H54 (cell line): ENCODE measurements around the gene HAGH.

Experiments
- DNase-seq: peaks from one replicate; pipeline ENCODE4 v3.0.0; 2011; ENCODE audit warnings: low spot score, mixed read lengths; ENCODE audit not compliant: insufficient read length
- FAIRE-seq: peaks from 3 replicates; lab custom pipeline; 2011; peaks lifted over from hg19 to GRCh38; lab: Jason Lieb, UNC
- POLR2A ChIP-seq: IDR thresholded peaks from 2 replicates; pipeline ENCODE4 v1.6.1; 2011; ENCODE audit warnings: low read depth, mild to moderate bottlenecking, low read length

Gene HAGH

DNA sequence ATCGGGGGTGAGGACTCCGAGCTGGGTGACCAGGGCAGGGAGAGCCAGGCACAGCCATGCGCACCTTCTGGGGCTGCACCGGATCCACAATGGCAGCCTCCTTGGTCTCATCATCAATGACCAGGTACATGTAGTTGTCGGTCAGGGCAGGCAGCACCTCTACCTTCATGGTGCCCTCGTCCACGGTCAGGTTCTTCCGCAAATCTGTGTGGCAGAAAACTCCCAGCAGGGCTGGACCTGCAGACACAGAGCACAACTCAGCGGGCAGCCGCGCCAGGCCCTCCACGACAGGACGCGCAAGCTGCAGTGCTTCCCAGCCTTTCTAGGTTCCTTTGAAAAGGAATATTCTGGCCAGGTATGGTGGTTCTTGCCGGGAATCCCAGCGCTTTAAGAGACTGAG is 3.8 kb downstream of the HAGH start:
- FAIRE-seq (no peak), DNase-seq (no peak)
- no peak for TF ChIP-seq POLR2A

DNA sequence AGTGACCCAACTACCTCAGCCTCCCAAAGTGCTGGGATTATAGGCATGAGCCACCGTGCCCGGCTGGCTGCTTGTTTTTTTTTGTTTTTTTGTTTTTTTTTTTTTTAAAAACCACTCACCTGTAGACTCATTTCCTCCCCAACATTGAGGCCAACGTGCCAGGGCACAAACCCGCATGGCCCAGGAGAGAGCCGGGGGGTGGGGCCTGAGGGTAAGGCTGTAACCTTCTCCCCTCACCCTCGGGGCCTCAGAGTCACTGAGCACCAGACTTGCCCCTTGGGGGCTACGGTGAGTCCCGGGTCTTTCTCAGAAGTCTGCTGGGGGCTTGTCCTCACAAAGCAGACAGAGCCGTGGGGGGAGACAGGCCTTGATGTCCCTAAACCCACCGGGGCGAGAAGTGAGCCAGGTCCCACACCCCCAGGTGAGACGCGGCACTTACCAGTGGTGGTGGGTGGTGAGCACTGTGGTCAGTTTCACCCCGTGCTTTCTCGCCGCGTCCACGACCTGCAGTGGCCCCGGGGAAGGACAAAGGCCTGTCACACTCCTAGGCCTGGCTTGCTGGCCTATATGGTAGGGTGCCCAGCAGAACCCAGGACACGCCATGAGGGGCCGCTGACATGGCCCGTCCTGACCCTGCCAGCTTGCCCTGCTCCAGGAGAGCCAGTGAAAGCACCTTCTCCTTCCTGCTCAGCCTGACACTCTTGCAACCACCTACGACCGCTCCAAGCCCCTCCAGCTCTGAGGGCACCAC is 4.6 kb downstream of the HAGH start:
- FAIRE-seq (no peak), DNase-seq (no peak)
- no peak for TF ChIP-seq POLR2A

DNA sequence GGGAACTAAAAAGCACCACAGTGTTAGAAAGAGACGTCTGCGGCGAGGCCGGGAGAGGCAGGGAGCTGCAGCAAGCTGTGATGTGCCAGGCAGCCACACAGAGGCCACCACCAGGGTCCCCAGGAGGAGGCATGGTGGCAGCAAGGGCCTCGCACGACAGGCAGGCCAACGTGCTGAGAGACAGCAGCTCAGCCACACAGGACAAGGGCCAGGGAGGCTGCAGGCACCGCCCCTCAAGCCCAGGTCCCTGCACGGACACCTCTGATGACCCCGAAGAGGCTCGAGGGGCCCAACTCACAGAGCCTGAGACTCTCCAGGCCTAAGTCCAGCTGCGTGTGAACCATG is 5.7 kb downstream of the HAGH start:
- no peak for DNase-seq
- no peak for FAIRE-seq
- no peak for TF ChIP-seq POLR2A

DNA sequence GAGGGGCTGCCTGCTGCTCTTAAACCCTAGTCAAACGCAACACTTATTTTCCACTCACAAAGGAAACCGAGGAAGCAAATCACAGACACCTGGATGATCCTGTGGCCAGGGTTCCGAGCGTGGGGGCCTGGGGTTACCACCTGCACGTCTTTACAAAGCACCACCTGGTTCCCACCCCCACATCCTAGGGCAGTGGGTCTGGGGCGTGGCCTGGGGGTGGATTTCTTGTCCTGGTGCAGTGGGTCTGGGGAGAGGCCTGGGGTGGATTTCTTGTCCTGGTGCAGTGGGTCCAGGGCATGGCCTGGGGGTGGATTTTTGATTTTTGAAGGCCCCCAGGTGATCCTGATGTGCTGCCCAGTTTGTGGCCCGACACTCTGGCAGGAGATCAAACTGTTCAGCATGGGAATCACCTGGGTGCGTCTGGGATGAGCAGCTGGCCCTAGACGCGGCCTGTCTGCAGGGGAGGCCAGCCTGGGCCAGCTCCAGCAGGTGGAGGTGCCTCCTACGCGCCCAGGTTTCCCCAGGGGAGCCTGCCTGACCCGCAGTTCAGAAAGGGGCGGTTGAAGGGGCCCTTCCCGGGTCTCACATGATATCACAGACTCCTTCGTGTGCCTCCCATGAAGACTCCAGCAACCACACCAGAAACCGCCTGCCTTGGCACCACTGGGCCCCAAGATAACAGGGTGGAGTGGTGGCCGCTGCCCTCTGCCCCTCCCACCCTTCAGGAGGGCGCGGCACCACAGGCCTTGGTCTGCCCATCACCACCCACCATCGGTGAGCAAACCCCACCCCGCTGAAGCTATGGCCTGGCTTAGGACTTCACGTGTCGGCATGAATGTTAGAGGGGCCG is 6.3 kb downstream of the HAGH start:
- FAIRE-seq, result no peak
- DNase-seq, result no peak
- TF ChIP-seq POLR2A, result no peak

DNA sequence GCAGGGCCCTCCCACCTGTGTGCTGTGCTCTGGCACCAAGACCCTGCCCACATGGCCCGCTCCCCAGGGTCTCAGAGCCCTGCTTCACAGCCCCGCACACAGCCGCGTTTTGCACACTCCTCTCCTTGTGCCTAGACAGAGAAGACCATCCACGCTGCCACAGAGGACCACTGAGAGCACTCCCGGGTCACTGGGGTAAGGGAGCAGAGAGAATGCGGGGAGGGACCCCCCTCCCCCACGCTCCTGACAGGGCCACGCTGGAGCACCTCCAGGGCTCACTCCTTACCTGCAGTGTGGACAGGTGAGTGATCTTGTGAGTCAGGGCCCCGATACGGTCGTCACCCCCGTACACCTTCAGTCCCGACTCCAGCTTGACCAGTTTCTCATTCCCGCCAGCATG is 7.0 kb downstream of the HAGH start:
- FAIRE-seq (no peak), DNase-seq (no peak)
- no peak for TF ChIP-seq POLR2A

DNA sequence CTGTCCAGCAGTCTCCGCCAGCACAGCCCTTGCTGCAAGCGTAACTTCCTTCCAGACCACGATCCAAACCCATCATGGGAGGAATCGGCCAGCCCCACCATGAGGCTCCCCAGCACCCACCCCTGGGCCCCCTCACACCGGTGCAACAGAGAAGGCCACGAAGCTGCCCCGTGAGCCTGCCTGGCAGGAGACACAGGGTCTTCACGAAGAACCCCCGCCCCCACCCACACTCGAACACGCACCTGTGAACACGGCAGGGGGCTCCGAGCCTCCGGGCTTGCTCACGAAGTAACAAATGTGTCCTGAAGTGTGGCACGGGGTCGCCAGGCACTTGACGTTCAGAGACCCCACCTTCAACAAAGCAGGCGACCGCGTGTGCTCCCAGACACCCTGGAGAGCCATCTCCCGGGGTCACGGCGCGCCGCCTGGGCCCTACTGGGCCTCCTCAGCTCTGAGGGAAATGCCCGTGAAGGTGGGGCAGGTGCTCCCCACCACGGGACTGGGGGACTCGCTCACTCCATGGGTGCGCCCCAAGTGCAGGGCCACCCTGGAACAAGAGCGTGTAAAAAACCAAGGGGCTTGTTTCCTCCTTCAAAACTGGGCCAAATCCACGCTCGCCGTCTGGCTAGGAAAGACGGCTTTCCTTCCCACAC is 7.6 kb downstream of the HAGH start:
- DNase-seq, result no peak
- no peak for FAIRE-seq
- no peak for TF ChIP-seq POLR2A

DNA sequence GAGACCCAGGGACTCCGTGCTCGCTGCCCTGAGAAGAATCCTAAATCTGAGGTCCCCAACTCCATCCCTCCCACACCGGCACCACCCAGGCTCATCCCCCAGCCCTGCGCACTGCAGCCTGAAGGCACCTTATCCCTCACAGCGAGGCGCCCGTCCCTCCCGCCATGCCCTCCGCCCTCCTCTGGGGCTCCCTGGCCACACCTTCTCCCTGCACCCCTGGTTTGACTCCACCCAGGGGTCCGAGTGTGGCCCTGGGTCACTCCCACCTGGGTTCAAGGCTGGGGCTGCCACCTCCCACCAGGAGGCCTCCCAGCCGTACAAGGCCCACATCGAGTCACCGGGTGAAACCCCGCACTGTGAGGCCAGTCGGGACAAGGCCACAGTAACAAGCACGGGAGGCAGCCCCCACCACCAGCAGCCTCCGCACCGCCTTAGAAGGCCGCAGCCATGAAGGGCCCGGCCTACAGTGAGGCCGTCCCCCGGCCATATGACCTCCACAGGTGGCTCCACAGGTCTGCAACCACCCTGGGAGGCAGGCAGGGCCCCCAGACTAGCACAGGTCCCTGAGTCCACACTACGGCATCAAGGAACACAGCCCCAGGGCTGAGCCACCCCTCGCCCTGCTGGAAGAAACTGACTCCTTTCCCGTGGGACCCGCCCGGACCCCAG is 8.3 kb downstream of the HAGH start:
- DNase-seq, result no peak
- FAIRE-seq, result no peak
- no peak for TF ChIP-seq POLR2A

DNA sequence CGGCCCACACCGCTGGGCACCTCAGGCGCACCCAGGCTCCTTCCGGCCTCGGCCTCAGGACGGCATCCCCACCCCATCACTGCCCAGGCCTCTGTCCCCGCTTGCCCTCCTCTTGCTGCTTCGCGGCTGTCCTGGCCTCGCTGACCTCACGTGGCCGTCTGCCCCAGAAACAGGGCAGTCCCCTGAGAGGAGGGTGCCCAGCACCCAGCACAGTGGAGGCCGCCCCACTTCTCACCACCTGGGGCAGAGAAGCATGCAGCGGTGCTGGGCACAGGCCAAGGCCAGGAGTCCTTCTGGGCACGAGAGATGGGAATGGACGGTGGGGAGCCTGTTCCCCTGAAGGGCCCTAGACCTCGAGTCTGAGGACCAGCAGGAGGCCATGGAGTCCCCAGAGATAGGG is 8.9 kb downstream of the HAGH start:
- no peak for DNase-seq
- TF ChIP-seq POLR2A, result no peak

DNA sequence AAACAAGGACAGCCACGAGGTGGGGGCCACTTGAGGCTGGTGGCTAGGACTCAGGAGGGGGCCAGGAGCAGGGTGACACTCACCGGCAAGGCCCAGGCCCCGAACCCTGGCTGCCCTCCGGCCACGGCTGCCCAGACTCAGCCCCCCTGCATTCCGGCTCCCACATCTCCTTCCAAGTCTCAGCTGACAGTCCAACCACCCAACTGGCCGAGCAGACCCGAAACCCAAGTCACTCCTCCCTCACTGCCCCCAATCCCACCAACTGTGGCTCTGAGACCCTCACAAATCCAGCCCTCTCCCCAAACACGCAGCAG is 9.4 kb downstream of the HAGH start:
- DNase-seq (no peak), FAIRE-seq (no peak)
- TF ChIP-seq POLR2A, result no peak

More for the DNA sequence above, 8.9 kb downstream of the HAGH start:
- no peak for FAIRE-seq

DNA sequence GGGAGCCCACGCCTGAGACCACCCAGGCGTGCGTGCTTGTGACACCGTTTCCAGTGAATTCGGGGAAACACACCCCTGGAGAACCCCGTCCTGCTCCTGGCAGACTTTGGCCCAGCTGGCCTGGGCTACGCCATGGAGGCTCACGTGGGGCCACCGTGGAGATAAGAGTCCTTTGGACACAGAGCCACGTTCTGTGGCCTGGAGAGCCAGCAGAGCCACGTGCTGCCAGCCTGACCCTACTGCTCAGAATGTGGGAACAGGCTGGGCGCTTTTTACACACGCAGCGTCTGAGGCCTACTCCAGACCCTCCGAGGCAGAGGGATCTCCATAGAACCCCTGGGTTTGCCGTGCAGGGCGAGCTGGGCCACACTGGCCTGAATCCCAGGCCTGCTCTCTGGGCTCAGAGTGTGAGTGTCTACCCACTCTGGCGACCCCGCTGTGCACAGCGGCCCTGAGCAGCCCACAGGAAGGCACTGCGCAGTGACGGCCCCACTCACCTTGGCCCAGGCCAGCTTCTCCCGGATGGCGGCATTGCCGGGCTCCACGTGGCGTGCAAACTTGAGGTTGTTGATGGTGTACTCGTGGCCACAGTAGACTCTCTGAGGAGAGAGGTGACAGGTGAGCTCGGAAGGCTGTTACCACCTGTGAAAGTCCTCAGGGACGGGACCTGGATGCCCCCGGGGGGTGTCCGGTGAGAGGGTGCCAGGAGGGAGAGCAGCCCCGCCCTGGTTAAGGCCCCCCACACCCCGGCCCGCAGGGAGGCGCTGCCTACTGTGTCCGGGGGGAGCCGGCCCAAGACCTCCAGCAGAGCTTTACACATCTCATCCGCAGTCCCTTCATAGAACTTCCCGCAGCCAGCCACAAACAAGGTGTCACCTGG is 10.0 kb downstream of the HAGH start:
- no peak for DNase-seq
- FAIRE-seq, result no peak
- no peak for TF ChIP-seq POLR2A

DNA sequence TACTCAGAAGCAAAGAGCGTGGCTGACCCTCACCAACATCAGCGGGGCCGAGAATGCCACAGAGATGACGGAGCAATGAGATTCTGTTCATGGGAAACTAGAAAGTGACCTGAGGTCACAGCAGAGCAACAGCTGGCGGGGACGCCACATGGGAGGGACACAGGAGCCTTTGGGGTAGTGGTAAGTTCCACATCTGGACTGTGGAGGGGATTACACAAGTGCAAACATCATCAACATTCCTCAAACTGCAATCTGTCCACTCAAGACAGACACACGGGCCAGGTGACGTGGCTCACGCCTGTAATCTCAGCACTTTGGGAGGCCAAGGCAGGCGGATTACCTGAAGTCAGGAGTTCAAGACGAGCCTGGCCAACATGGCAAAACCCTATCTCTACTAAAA is 11.2 kb downstream of the HAGH start:
- FAIRE-seq (no peak), DNase-seq (no peak)
- no peak for TF ChIP-seq POLR2A

DNA sequence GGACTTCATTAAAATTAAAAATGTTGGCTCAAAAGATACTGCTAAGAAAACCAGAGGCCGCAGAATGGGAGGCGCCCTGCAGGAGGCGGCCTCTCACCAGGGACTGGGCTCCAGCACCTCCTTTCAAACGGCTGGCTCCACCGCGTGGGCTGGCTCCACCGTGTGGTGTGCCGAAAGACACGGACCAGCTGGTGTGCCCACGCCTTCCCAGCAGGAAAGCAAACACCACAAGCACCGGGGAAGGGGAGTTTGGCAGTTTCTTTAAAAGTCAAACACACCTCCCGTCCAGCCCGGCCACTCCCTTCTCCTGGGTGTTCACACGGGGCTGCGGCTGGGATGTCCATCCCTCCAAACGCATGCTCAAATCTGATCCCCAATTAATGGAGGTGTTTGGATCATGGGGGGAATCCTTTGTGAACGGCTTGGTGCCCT is 13.9 kb downstream of the HAGH start:
- DNase-seq (no peak), FAIRE-seq (no peak)
- no peak for TF ChIP-seq POLR2A

DNA sequence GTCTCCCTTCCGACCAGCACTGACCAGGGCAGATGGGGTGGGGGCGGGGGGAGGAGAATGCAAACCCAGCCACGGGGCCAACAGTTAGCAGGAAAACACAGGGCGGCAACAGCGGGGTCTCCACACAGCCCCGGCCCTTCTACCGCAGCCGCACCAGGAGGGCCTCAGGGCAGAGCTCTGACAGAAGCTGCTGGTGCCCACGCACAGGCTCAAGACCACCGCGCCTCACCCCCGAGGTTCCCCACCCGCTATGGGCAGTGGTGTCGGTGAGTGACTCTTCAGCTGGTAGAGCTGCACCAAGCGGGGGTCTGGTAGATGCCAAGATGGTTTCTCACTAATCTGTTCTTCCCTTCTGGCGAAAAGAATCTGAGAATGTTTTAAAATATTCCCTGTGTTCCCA is 16.1 kb downstream of the HAGH start:
- FAIRE-seq (no peak), DNase-seq (no peak)
- no peak for TF ChIP-seq POLR2A

DNA sequence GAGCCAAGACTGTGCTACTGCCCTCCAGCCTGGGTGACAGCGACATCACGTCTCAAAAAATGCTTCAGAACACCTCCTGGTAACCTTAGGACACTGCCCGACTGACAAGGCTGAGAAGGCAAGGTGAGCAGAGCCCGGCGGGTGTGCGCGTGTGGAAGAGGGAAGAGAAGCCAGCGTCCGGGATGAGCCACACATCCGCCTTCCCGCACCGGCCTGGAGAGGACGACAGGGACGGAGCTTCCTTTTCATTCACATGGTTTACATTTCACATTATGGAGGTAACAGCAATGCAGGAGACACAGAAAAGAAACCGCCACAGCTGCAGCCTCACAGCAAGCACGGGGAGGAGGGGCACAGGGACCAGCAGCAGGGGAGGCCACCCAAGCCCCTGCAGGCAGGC is 16.5 kb downstream of the HAGH start:
- DNase-seq, result no peak
- no peak for FAIRE-seq
- no peak for TF ChIP-seq POLR2A
